B cell (primary cell): ENCODE measurements around the gene SATB1. TPM values are rescaled to one million over a fixed set of nuclear protein-coding genes. Genes with fewer than 3 reads are reported as not detected.
A peak's percentile ranks its signal among the peaks of the same experiment; 100 is the strongest.

Source experiments
- ATAC-seq: fragments of 200-7000 bp; cut with Tn5 transposase; one replicate; pipeline ENCODE4 v1.10.0; 2021; ENCODE audit warnings: low read depth, mild to moderate bottlenecking, moderate number of reproducible peaks, moderate library complexity
- CTCF ChIA-PET: fragments of 350-600 bp; sonication (Branson Sonifier 250); formaldehyde crosslinking; loops from one replicate; lab custom pipeline; 2021; ENCODE audit warnings: antibody characterized with exemption, inconsistent platforms; lab: Charles Lee
- POLR2A ChIA-PET: fragments of 350-600 bp; sonication (Branson Sonifier 250); formaldehyde crosslinking; loops from one replicate; lab custom pipeline; 2021; ENCODE audit warnings: antibody characterized with exemption; lab: Charles Lee
- DNase-seq: peaks from one replicate; pipeline ENCODE4 v3.0.0; 2013
- H2AFZ ChIP-seq: 2 replicates; pipeline ENCODE4 v1.6.1; 2012; ENCODE audit warnings: mild to moderate bottlenecking, low read depth, low read length; ENCODE audit not compliant: insufficient read depth, poor library complexity, severe bottlenecking
- H3K27ac ChIP-seq, 2 donors: 1 replicate in 1 of 2; 2 replicates in 1 of 2; pipeline ENCODE4 v1.5.1; 2012 to 2013; ENCODE audit warnings: low read length in 2 of 2, mild to moderate bottlenecking in 2 of 2, moderate library complexity in 1 of 2
- H3K27me3 ChIP-seq, 4 experiments: fragments of 200-600 bp in 1 of 4; sonication (generic) in 1 of 4; replicated peaks in 1 of 4; 1 replicate in 2 of 4; 2 replicates in 2 of 4; pipeline versions ENCODE4 v1.6.1 to v1.7.0; 2013 to 2016; ENCODE audit warnings: low read length in 3 of 4, mild to moderate bottlenecking in 2 of 4, mixed read lengths in 1 of 4, moderate library complexity in 1 of 4; ENCODE audit not compliant: insufficient read depth in 4 of 4, control insufficient read depth in 3 of 4; ENCODE audit errors: control extremely low read depth in 1 of 4
- H3K36me3 ChIP-seq, 2 experiments: replicated peaks in 1 of 2; 1 replicate in 1 of 2; 2 replicates in 1 of 2; pipeline versions ENCODE4 v1.6.1 to v1.7.1; 2013; ENCODE audit warnings: low read length in 1 of 2; ENCODE audit not compliant: insufficient read depth in 2 of 2, control insufficient read depth in 1 of 2; ENCODE audit errors: control extremely low read depth in 1 of 2, extremely low read depth in 1 of 2
- H3K4me1 ChIP-seq, 2 donors: fragments of 200-600 bp in 1 of 2; sonication (generic) in 1 of 2; 1 replicate in 1 of 2; 2 replicates in 1 of 2; pipeline versions ENCODE4 v1.5.1 to v1.6.1; 2013 to 2017; ENCODE audit warnings: low read length in 2 of 2; ENCODE audit not compliant: control insufficient read depth in 2 of 2, insufficient read depth in 2 of 2
- H3K4me2 ChIP-seq: replicated peaks from 2 replicates; pipeline ENCODE3; 2012; ENCODE audit warnings: mild to moderate bottlenecking, low read depth, low read length; ENCODE audit not compliant: poor library complexity, severe bottlenecking
- H3K4me3 ChIP-seq, 5 experiments: fragments of 200-600 bp in 1 of 5; sonication (generic) in 1 of 5; 1 replicate in 3 of 5; 2 replicates in 2 of 5; pipeline versions ENCODE4 v1.5.1 to v1.7.0; 2011 to 2016; ENCODE audit warnings: low read length in 4 of 5, mild to moderate bottlenecking in 4 of 5, low read depth in 2 of 5, control low read depth in 1 of 5, moderate library complexity in 1 of 5; ENCODE audit not compliant: insufficient read depth in 1 of 5; ENCODE audit errors: control extremely low read depth in 1 of 5, extremely low read depth in 1 of 5
- H3K79me2 ChIP-seq: fragments of 200-600 bp; sonication (generic); one replicate; pipeline ENCODE4 v1.6.0; 2016; ENCODE audit warnings: low read length; ENCODE audit not compliant: control insufficient read depth, insufficient read depth
- H3K9ac ChIP-seq: fragments of 200-600 bp; sonication (generic); 2 replicates; pipeline ENCODE4 v1.6.1; 2017; ENCODE audit warnings: mild to moderate bottlenecking, low read length, moderate library complexity
- H3K9me3 ChIP-seq, 3 donors: one replicate each; pipeline versions ENCODE4 v1.6.1 to v1.7.1; 2013; ENCODE audit warnings: low read length in 2 of 3; ENCODE audit not compliant: control insufficient read depth in 2 of 3, insufficient read depth in 1 of 3; ENCODE audit errors: control extremely low read depth in 1 of 3
- H4K20me1 ChIP-seq: 2 replicates; pipeline ENCODE4 v1.6.0; 2012; ENCODE audit warnings: mild to moderate bottlenecking, low read length; ENCODE audit not compliant: insufficient read depth, control insufficient read depth, poor library complexity, severe bottlenecking
- H3K27ac Mint-ChIP-seq: one replicate; pipeline ENCODE4 v1.8.0; 2021; ENCODE audit warnings: mixed read lengths
- H3K27me3 Mint-ChIP-seq: one replicate; pipeline ENCODE4 v1.8.0; 2021; ENCODE audit warnings: mixed read lengths
- H3K4me1 Mint-ChIP-seq: one replicate; pipeline ENCODE4 v1.8.0; 2021; ENCODE audit warnings: mixed read lengths
- H3K4me3 Mint-ChIP-seq: one replicate; pipeline ENCODE4 v1.8.0; 2021; ENCODE audit warnings: mixed read lengths
- H3K9me3 Mint-ChIP-seq: one replicate; pipeline ENCODE4 v1.8.0; 2022; ENCODE audit warnings: mixed read lengths; ENCODE audit not compliant: insufficient read depth
- EZH2 ChIP-seq: IDR thresholded peaks from 2 replicates; pipeline ENCODE4 v1.6.1; 2012; ENCODE audit warnings: borderline replicate concordance, low read depth, mild to moderate bottlenecking, moderate library complexity, low read length; ENCODE audit not compliant: insufficient read depth, poor library complexity, severe bottlenecking
- WGBS: methylation state at CpG from one replicate; pipeline ENCODE4 v1.1.5; 2013; ENCODE audit warnings: missing lambda C conversion rate; ENCODE audit not compliant: insufficient coverage; 5-methylcytosine and 5-hydroxymethylcytosine counted together
- intact Hi-C: fragments of 100-400 bp; cut with micrococcal nuclease; formaldehyde crosslinking; loops from one replicate; pipeline ENCODE4 v1.10.0; 2022
- polyA plus RNA-seq: library from polyadenylated mRNA; depleted of rRNA; stranded (reverse); fragments of >200 nt; gene quantifications from 2 replicates; pipeline ENCODE4 v1.2.3, GENCODE V29; 2012
- total RNA-seq, 2 donors: library from RNA; stranded (reverse); fragments of 120-200 nt in 1 of 2; gene quantifications; 1 replicate in 1 of 2; 2 replicates in 1 of 2; pipeline versions ENCODE4 v1.2.3 to v1.2.4, GENCODE V29; 2013 to 2022
- TF ChIP-seq, protein P1 (sequence below): fragments of 200-600 bp; IDR thresholded peaks from one replicate; pipeline ENCODE4 v1.8.0; 2022; ENCODE audit warnings: antibody characterized with exemption, mild to moderate bottlenecking

Gene SATB1
- total and polyA plus RNA-seq, 2 donors (not counting 1 experiment from before 2014, with no cell fraction given): 42.3 to 66.5 TPM

DNA sequence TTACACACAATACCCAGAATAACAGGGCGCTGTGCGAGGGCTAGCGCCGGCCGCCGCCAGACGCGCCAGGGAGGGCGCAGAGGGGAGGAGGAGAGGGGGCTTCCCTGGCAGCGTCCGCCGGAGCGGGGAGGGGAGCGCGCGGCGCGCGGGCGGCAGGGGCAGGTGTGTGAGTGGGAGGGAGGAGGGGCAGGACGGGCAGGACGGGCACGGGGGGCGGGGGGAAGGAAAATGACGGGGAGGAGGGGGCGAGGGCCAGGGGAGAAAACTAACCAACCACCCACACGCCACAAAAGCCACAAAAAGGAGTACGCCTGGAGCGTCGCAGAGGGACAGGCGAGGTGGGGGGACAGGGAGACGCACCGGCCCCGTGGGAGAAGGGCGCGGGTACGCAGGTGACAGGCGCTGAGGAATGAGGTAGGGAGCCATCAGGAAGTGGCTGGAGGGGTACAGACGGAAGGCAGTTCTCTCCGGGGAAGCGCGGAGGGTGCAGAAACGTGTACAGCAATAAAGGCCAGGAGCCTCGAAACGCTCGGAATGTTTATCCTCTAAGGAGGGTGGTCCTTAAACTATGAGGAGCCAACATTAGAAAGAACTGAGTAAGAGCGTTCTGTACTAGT, 610 bp upstream of the SATB1 start:
- Histone ChIP-seq H3K9me3 (no peaks in the 10 kb centered on the region), H3K9ac (peak overlapping the region; percentile 80), H3K79me2 (peaks cover 39% of the 10 kb centered on the region), H4K20me1 (no peaks in the 10 kb centered on the region), H3K4me2 (peak overlapping the region; percentile 95), H3K27ac (peak overlapping the region; percentile 78 to 86), H3K4me1 (peaks cover 25 to 27% of the 10 kb centered on the region in 2 donors), H2AFZ (peak overlapping the region; percentile 85), H3K27me3 (no peaks in the 10 kb centered on the region), H3K36me3 (no peaks in the 10 kb centered on the region), H3K4me3 (peak overlapping the region; percentile 32 to 86 (median 79))
- no peaks in the 10 kb centered on the region for H3K27me3 Mint-ChIP-seq
- peak overlapping the region; percentile 87 for H3K4me3 Mint-ChIP-seq
- intact Hi-C loops: loop anchor here (1.0 to 10.0 kb wide), 5 partner anchors 20 to 1519 kb away; partner anchors contain the start of genes RAB5A and TBC1D5
- DNase-seq (peak; percentile 83), ATAC-seq (peak; percentile 56)
- peaks cover 42% of the 10 kb centered on the region for H3K4me1 Mint-ChIP-seq
- TF ChIP-seq, protein P1, sequence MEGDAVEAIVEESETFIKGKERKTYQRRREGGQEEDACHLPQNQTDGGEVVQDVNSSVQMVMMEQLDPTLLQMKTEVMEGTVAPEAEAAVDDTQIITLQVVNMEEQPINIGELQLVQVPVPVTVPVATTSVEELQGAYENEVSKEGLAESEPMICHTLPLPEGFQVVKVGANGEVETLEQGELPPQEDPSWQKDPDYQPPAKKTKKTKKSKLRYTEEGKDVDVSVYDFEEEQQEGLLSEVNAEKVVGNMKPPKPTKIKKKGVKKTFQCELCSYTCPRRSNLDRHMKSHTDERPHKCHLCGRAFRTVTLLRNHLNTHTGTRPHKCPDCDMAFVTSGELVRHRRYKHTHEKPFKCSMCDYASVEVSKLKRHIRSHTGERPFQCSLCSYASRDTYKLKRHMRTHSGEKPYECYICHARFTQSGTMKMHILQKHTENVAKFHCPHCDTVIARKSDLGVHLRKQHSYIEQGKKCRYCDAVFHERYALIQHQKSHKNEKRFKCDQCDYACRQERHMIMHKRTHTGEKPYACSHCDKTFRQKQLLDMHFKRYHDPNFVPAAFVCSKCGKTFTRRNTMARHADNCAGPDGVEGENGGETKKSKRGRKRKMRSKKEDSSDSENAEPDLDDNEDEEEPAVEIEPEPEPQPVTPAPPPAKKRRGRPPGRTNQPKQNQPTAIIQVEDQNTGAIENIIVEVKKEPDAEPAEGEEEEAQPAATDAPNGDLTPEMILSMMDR: no peak
- TF ChIP-seq EZH2: no peak
- ChIA-PET CTCF (interaction anchor here (1.5 kb wide), 1 partner anchor 332 kb away, joined by 4 read pairs; no protein-coding TSS in a partner anchor), POLR2A (interaction anchor here (1.2 kb wide), 1 partner anchor 19 kb away, joined by 5 read pairs; no protein-coding TSS in a partner anchor)
- H3K9me3 Mint-ChIP-seq: no peaks in the 10 kb centered on the region
- WGBS: under 1% methylated on average over 20 of the region's 47 CpGs
- peak overlapping the region; percentile 94 for H3K27ac Mint-ChIP-seq
